ENCODE results near the gene STX18. TPM values are rescaled to one million over a fixed set of nuclear protein-coding genes. Genes with fewer than 3 reads are reported as not detected.

STX18 gene
- total RNA-seq, 1 donor from 2014 or later: 20.4 TPM

DNA sequence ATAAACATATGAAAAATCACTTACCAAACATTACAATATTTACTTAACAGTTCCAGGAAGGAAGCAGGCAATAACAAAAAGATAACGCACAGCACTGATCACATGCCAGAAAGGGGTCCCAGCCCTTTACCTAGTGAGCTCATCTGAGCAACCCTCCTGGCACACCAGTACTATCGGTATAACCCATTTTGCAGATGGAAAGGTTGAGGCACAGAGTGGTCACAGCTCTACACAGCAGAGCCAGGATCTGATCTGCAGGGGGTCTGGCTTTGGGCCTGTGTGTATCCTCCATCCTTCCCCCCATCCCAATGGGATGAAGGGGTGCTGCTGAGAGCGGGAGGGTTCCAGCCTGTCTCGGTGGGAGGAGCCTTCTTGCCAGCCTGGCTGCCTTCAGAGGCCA, 150.0 kb downstream of the STX18 start:
- TF ChIP-seq POLR2AphosphoS5 (IDR thresholded peaks at IDR 0.05; ENCODE audit: insufficient read depth in 1 of 2, low read depth in 1 of 2) (no peak), POLR2A (IDR thresholded peaks at IDR 0.05) (no peak)
- TF ChIP-seq, protein P1, sequence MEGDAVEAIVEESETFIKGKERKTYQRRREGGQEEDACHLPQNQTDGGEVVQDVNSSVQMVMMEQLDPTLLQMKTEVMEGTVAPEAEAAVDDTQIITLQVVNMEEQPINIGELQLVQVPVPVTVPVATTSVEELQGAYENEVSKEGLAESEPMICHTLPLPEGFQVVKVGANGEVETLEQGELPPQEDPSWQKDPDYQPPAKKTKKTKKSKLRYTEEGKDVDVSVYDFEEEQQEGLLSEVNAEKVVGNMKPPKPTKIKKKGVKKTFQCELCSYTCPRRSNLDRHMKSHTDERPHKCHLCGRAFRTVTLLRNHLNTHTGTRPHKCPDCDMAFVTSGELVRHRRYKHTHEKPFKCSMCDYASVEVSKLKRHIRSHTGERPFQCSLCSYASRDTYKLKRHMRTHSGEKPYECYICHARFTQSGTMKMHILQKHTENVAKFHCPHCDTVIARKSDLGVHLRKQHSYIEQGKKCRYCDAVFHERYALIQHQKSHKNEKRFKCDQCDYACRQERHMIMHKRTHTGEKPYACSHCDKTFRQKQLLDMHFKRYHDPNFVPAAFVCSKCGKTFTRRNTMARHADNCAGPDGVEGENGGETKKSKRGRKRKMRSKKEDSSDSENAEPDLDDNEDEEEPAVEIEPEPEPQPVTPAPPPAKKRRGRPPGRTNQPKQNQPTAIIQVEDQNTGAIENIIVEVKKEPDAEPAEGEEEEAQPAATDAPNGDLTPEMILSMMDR (IDR thresholded peaks at IDR 0.05): no peak
- Histone ChIP-seq H3K27ac (no peak overlapping the region), H3K27me3 (no peaks in the 10 kb centered on the region), H3K9me3 (no peaks in the 10 kb centered on the region), H3K4me3 (no peak overlapping the region), H3K4me1 (peaks cover 20% of the 10 kb centered on the region), H3K36me3 (no peaks in the 10 kb centered on the region)
- intact Hi-C loops (cut with DNase I): no loop called here
- no peak for DNase-seq (ENCODE audit: extremely low spot score in 2 of 2)

DNA sequence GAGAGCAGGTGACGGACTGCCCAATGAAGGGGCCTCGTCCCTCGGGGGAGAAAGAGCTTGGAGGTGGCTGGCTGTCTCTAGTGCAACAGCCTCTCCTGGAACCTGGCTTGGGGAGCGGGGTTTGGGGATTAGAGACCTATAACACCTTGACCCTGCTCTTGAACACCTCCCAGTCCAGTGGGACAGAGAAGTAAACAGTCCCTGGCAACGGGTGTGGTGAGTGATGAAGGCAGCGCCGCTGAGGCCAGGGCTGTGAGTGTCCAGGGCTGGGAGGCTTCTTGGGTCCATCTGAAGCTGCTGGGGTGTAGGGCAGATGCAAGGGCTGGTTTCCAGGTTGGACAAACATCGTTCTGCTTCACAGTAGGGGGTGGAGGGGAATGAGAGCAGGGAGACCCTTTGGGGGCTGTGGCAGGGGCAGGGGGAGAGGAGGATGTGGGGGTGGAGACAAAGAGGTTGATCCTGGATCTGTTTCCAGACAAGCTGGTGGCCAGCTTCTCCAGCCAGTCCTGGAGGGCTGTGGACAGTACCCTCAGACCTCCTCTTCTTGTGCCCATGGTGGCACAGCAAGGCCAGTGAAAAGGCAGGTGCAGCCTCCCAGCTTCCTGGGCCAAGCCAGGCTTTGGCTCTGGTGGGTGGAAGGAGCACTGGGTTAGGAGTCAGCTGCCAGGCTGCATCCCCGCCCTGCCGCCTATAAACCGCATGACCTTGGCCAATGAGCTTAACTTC, 151.2 kb downstream of the STX18 start:
- Histone ChIP-seq H3K36me3 (no peaks in the 10 kb centered on the region), H3K4me3 (no peak overlapping the region), H3K27ac (no peak overlapping the region), H3K9me3 (no peaks in the 10 kb centered on the region), H3K27me3 (no peaks in the 10 kb centered on the region), H3K4me1 (peaks cover 32% of the 10 kb centered on the region)
- intact Hi-C loops (cut with DNase I): no loop called here
- no peak for DNase-seq (ENCODE audit: extremely low spot score in 2 of 2)
- TF ChIP-seq, protein P1 (IDR thresholded peaks at IDR 0.05): no peak
- TF ChIP-seq POLR2AphosphoS5 (IDR thresholded peaks at IDR 0.05; ENCODE audit: insufficient read depth in 1 of 2, low read depth in 1 of 2): no peak

DNA sequence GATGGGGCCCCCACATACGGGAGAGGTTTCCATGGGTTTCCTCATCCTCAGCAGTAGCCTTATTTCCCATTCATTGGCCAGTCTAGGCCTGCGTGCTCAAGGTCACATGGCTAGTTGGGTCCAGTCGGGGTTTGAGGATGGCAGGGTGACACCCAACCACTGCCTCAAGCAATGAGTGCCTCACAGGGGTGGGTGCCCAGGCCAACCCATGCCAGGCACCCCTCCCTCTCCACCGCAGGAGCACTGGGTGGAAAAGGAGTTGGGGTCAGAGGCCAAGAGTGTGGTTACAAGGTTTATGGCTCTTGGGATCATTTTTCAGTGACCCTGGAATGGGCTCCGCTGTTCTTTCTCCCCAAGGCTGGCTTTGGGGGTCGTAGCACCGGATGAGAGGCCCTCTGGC, 151.8 kb downstream of the STX18 start:
- Histone ChIP-seq H3K27me3 (no peaks in the 10 kb centered on the region), H3K9me3 (no peaks in the 10 kb centered on the region), H3K4me3 (no peak overlapping the region), H3K36me3 (no peaks in the 10 kb centered on the region), H3K27ac (no peak overlapping the region), H3K4me1 (peaks cover 32% of the 10 kb centered on the region)
- TF ChIP-seq POLR2AphosphoS5 (IDR thresholded peaks at IDR 0.05; ENCODE audit: insufficient read depth in 1 of 2, low read depth in 1 of 2) (no peak), POLR2A (IDR thresholded peaks at IDR 0.05) (no peak)
- TF ChIP-seq, protein P1 (IDR thresholded peaks at IDR 0.05): no peak
- DNase-seq (ENCODE audit: extremely low spot score in 2 of 2): no peak
- intact Hi-C loops (cut with DNase I): no loop called here

DNA sequence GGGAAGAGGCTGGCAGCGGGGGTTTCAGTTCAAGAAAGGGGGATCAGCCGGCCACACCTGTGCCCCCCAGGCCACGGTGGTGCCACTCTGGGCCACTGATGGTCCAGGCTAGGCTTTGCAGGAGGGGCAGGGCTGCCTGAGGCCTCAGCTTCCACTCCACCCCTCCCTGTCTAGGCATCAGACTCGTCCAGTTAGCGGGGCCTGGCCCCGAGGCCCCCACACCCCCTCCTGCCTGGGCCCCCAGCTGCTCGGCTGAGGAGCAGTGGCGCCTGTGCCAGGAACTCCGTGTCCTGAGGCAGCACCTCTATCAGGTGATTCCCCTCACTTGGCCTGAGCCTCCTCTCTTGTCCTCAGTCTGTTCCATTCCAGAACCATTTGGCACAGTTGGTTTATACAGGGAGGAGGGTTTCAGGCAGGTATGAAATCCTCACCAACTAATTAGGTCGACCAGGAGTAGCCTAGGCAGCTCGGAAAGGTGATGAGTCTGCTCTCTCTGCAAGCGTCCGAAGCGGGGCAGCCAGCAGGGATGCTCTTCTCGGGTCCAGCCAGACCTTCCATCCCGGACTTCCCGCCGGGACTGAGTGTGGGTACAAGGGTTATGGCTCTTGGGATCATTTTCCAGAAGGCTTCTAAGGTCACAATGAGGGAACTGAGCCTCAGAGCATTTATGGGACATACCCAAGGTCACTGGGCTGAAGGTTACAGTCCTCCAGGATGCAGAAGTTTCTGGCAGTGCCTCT, 152.8 kb downstream of the STX18 start:
- Histone ChIP-seq H3K27me3 (no peaks in the 10 kb centered on the region), H3K9me3 (no peaks in the 10 kb centered on the region), H3K36me3 (no peaks in the 10 kb centered on the region), H3K4me1 (peaks cover 32% of the 10 kb centered on the region), H3K27ac (no peak overlapping the region), H3K4me3 (no peak overlapping the region)
- intact Hi-C loops (cut with DNase I): no loop called here
- no peak for TF ChIP-seq POLR2A (IDR thresholded peaks at IDR 0.05)
- TF ChIP-seq POLR2AphosphoS5 (IDR thresholded peaks at IDR 0.05; ENCODE audit: insufficient read depth in 1 of 2, low read depth in 1 of 2): no peak
- TF ChIP-seq, protein P1 (IDR thresholded peaks at IDR 0.05): no peak
- no peak for DNase-seq (ENCODE audit: extremely low spot score in 2 of 2)

DNA sequence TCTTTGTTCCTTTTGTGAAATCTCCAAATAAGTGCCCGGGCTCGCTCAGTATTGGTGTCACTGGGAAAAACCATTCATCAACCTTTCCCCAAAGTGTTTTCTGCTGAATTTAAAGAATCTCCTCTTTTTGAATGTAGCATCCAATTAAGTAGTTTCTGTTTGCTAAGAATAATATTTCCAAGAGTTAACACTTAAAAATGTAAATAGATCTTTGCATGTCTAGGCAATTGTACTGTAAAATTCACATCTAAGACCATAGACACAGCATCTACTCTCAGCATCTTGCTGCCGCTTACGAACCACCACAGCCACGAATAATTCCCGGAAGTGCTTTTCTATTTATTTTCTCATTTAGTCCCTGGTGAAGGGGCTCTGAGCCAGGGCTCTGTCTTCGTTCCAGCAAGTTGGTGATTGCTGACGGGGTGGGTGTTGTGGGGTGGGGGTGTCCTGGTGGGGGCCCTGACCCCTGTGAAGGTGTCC, 153.5 kb downstream of the STX18 start:
- Histone ChIP-seq H3K9me3 (no peaks in the 10 kb centered on the region), H3K4me1 (peaks cover 32% of the 10 kb centered on the region), H3K4me3 (peak overlapping the region; percentile 52 to 60), H3K27me3 (no peaks in the 10 kb centered on the region), H3K36me3 (no peaks in the 10 kb centered on the region), H3K27ac (no peak overlapping the region)
- intact Hi-C loops (cut with DNase I): no loop called here
- TF ChIP-seq POLR2A (IDR thresholded peaks at IDR 0.05) (no peak), POLR2AphosphoS5 (IDR thresholded peaks at IDR 0.05; ENCODE audit: insufficient read depth in 1 of 2, low read depth in 1 of 2) (no peak)
- TF ChIP-seq, protein P1 (IDR thresholded peaks at IDR 0.05): no peak
- DNase-seq (ENCODE audit: extremely low spot score in 2 of 2): no peak
